ENCODE results near the gene MYO18A.
"Not testable (repeated sequence)": the region's sequence is repeated elsewhere in the genome, so short reads cannot be mapped to it uniquely, and the experiment has no call there.

MYO18A gene

DNA sequence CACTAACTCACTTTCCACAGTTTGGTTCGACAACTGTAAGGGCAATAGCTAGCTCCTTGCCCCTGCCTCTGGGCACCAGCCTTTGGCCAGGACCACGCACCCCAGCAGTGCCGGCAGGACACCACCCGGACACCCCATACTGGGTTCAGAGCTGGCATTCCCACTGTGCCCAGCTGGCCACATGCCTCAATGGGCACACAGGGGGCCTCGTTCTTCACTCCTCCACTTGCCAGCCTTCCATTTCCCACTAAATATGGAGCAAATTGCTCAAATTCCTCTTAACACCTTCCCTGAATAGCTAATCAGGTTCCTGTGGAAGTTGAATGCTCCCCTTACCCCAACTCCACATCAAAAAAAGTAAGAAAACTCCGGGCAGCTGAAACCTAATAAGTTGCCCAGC, 84.8 kb downstream of the MYO18A start:
- no peak for DNase-seq

DNA sequence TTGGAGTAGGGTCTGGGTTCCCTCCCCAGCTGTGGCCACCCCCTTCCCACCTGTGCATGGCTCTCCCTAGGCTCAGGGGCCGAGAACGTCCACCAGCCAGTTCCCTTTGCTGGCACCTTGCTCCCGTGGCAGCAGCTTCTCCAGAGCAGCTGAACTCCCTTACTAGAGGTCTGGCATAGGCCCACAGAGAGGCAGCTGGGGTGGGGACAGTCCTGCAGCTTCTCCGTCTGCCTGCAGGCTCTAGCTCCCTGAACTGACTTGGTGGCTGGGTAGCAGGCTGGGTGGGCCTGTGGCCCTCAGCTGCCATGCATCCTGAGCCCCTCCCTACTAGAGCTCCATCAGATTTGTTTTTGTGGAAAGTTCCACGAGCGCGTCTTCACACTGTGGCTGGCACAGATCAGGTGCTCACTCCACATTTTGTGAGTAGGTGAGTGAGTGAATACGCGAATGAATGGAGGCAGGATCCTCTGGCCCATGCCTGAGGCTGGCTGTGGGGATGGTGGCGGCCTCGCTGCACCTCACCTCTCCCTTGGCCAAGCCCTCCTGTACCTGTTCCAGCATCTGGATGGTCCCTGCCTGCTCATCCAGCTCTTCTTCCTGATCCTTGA, 86.0 kb downstream of the MYO18A start:
- DNase-seq, result no peak

DNA sequence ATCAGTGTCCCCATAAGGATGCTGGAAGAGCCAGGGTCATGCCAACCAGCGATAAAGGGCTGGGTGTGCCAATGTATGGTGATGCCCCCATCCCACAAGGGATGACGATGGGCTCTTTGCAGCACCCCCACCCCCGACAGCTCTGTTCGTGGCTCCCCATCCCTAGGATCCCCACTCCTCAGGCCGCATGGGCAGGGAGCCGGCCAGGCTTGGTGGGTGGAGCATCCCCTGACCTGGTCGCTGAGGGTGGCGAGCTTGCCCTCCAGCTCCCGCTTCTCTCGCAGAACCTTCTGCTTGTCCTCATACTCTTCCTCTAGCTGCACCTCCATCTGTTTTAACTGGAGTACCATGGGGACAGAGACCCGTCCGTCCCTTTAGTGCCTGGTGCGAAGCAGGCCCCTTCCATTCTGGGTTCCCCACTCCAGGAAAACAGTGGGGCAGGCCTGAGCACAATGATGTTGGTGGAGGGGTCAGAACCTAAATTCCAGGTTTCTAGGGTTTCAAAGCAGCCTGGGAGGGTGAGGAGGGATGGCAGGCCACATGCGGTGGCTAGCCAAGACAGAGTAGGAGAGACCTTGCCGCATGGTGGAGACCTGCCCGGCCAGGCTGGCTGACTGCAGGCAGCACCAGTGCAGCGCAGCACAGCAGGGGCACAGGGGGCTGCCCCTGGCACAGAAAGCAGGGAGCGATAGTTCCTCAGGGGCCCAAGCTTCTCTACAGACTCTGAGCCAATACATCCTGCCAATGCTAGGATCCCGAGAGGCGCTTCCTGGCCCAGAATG, 86.9 kb downstream of the MYO18A start:
- no peak for DNase-seq

DNA sequence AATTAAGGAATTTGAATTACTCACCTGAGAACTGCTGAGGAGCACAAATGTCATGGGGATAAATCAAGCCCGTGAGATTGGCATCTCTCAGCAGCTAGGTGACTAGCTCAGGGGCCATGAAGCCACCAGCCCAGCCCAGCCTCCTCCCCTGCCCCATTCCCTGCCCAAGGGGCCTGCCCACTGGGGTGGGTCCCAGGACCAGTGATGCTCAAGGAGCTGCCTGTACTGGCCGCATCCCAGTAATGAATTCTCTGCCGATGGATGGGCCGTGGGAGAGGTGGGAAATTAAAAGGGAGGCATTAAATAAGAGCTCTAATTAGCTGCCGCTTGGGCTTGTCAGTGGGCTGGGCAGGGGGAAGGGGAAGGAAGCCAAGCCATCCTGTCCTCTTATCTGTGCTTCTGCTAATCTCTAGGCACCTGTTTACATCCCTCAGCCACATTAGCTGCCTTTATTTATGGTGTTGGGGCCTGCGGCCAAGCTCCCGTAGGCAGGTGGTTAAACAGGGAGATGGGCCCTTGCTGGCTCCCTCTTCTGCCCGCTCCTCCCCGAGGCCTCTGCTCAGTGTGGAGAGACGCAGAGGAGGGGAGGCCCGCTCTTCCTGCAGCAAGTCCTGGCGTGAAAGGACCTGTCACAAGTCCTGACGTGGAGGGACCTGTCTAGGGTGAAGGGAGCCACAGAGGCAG, 88.5 kb downstream of the MYO18A start:
- no peak for DNase-seq

DNA sequence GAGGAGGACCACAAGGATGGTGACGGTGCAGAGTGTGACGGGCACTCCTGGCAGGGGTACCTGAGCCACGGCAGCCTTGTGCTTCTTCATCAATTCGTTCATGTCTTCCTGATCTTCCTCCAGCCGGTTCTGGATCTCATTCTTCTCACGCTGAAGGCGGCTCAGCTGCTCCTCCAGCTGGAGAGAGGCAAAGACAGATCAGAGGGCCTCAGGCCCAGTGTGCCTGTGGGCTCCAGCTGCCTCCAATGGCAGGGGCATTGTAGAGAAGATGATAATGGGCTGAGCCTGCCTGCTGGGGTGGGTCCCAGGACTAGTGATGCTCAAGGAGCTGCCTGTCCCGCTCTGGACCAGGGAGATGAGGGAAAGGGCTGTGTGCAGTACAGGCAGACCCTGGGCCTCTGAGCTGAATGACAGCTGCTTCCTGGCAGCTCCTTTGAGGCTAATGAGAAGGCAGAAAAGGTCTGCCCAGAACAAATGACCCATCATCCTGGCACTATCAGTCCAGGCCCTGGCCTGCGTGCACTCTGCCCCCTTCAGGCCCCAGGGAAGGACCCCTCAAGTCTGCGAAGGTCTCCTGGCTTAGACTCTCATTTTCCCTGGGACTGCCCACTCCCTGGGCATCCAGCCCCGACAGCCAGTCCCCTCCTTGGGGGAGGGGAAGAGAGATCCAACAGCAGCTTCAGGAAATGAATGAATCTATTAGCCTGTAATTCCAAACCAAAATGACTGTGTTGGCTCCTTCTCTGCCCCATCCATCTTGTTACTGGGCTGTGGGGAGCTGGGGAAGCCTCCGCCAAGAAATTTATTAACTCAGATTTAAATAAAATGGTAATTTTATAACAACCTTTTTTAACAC, 89.2 kb downstream of the MYO18A start:
- DNase-seq, result no peak

DNA sequence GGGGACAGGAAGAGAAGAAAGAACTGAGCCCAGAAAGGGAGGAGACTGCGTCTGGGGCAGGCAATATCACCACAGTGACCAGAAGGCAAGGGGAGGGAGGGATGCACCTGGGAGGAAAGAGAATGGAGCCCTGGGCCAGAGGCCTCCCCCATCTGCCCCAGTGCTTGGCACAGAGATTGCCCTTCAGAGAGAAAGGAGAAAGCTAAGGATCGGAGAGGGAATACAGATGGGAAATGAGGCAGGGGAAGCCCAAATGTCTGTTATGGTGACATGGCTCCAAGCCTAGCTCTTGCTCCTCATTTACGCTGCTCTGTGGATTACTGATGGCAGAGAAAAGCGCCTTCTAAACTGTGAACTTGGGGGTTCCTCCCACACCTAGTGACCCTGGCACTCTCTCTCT, 90.1 kb downstream of the MYO18A start:
- DNase-seq, result no peak

DNA sequence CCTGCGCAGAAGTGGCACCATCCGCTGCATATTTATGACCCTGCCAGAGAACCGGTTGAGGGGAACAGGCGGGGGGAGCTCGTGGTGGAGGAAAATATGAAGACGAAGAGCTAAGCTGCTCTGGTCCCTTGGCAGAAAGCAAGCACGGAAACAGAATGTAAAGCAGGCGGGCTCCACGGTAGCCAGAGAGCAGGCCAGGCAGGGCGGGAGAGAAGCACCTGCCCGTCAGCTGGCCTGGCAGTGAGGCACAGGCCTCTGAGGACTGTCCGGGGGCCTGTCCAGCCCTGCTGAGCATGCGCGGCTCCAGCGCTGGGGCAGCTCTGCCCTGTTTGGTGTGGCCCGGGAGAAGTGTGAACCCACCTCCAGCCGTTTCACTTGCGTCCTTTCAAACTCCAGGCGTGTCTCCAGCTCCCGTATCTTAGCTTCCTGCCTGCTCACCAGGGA, 90.6 kb downstream of the MYO18A start:
- DNase-seq, result no peak

DNA sequence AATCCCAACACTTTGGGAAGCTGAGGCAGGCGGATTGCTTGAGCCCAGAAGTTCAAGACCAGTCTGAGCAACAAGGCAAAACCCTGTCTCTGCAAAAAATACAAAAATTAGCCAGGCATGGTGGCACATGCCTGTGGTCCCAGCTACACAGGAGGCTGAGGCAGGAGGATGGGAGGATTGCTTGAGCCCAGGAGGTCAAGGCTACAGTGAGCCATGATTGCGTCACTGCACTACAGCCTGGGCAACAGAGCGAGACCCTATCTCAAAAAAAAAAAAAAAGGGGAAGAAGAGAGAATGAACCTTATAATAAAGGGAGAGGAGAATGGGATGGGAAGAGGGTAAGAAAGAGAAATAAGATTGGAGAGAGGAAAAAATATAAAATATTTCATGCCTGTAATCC, 91.4 kb downstream of the MYO18A start:
- DNase-seq, result not testable (repeated sequence)

DNA sequence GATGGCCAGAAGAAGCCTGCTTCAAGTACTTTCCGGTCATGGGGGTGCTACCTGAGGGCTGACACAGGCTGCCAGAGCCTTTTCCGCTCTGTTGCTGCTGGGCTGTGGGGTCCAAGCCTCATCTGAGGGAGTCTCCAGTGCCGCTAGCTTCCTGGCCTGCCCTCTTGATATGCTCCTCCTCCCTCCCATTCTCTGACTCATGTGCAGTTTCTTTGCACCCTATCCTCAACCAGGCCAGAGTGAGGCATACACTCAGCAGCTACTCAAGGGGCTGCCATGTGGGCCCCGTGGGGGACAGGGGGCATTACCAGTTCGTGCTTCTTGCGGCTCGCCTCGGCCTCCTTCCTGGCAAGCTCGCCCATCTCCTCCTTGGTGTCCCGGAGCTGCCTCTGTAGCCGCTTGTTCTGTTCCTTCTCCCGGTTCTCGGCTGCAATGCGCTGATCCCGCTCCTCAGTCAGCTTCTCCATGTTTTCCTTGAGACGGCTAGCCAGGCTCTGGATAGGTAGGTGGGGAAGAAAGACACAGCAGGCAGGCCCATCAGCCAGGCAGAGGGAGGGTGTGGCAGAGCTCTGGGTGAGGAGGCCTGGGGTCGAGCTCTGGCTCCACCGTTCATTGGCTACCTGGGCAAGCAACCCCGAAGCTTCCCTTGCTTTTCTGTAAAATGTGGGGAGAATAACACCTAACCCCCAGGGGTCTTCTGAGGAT, 93.4 kb downstream of the MYO18A start:
- DNase-seq, result no peak

DNA sequence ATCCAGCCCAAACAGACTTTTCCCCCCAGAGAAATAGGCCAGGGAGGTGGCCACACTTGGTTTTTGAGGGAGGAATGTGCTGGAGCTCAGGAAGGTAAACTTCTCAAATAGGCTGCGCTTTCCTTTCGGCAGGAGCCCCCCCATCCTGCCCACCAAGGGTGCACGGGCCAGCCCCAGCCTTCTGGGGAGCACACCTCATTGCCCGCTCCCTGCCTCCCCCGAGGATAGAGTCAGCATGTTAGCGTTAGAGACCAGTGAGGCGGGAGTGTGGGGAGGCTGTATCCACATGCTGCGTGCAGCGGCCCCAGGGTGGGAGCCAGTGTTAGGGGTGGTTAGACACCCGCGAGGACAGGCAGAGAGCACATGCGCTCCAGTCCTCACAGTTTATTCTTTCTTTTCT, 95.0 kb downstream of the MYO18A start:
- DNase-seq, result no peak

DNA sequence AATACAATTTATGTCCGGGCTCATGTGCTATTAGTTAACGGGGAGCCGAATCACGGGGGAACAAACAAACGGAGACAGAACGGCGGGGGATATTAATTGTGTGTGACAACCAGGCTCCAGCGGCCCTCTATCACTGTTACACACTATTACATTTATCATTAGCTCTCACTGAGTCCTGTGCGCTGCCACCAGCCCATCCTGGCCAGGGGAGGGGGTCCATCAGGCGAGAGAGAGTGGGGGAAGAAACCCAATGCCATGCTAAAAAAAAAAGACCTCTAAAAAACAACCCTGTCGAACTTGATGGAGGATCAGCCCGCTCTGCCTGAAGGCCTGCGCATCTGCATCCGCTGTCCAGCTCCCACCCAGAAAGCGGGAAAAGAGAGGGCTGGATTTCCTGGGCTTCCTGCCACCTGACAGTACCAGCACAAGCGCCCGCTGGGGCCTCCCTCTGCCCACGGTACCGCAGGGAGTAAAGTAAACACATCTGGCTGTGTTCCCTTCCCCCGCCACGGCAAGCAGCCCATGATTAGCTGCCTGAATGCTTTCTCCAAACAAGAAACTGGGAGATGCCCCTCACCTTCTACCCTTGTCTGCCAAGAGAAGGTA, 95.6 kb downstream of the MYO18A start:
- no peak for DNase-seq

DNA sequence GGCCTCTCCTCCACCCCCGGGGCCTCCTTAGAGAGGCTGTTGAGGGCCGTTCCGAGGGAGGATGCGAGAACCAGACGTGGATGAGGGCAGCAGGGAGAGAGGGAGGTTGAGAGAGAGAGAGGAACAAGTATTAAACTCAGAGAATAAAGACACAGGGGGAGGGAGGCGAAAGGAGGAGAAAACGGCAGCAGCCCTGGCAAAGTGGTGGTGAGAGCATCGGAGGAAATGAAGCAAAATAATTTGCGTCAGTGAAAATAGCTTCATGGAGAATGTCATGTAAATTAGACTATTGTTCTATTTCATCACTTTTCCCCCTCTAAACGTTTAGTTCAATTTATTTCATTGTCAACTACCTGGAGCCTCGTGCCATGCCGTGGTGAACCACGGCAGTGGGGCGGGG, 99.2 kb downstream of the MYO18A start:
- DNase-seq, result no peak

DNA sequence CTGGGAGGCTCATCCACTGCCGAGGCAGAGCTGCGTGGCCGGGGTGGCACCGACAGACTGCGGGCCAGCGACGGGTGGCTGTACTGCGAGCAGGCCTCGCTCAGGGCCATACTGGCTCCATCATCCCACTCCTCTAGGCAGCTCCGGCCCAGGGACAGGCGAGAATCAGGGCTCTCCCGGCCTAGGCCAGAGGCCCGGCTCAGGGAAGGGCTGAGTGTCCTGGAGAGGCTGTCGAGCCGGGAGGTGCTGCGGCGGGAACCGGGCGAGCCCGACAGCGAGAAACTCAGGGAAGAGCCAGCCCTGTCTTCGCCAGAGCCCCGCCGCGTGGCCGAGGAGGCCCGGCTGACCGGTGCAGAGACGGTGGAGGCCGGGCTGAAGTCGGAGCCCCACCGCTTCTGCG, 99.9 kb downstream of the MYO18A start:
- DNase-seq, result no peak

DNA sequence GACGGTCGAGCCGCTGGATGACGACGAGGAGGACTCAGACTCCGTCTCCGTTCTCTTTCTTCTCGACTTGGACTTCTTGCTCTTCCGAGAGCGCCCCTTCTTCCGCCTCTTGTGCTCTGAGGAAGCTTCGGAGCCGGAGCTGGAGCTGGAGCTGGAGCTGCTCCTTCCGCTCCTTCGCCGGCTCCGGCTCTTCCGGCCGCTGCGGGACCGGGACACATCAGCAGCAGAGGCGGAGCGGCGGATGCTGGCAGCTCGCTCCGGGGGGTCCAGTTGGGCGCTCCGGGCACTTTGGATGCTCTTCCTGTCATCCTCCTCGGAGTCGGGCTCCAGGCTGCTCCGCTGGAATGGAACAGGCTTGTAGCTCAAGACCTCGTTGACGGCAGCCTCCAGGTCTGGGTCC, 100.3 kb downstream of the MYO18A start:
- no peak for DNase-seq

DNA sequence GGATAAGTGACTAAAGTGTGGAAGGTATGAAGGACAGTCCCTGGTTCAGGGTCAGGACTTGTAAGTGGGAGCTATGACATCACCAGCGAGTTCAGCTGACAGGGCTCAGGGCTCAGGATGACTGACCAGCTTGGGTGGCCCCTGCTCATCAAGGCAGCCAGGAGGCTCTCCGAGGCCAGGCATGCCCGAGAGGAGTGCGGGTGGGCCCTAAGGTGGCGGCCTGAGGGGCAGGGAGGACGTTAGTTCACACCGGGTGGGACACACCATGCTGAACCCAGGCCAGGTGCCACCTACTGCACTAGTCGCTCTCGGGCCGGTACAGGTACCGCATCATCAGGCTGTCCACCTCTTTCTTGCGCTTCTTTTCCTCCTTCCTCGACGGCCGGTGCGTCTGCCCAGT, 100.8 kb downstream of the MYO18A start:
- no peak for DNase-seq

DNA sequence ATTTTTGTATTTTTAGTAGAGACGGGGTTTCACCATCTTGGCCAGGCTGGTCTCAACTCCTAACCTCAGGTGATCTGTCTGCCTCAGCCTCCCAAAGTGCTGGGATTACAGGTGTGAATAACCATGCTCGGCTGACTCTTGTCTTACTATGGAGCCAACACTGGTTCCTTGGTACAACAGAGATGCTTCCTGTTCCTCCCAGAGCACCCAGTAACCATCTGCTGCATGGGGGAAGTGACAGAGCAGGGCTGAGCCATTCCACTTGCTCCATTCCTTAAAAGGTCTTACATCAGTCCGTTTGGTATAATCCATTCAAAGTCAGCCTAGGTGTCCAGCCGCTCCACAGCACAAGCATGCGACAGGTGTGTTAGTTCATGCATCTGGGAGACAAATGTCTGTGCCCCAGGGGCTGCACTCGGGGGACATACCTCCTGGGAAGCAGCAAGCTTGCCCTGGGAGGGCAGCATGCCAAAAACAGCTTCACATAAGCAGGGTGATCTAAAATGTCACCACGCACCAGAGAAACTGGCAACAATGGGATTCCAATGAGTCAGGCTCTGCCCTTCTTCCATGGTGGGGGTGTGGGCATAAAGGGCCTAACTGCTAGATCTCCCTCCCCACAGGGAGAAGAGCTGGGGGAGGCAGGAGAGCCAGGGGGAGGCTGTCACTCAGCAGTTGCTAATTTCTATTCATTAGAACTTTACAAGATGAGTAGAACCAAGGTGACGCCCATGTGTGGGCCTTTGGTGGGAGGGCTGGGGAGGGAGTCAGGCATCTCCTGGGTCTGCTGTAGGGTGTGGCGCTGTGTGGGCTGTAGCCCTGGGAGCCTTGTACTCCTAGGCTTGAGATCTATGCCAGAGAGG, 101.8 kb downstream of the MYO18A start:
- no peak for DNase-seq

DNA sequence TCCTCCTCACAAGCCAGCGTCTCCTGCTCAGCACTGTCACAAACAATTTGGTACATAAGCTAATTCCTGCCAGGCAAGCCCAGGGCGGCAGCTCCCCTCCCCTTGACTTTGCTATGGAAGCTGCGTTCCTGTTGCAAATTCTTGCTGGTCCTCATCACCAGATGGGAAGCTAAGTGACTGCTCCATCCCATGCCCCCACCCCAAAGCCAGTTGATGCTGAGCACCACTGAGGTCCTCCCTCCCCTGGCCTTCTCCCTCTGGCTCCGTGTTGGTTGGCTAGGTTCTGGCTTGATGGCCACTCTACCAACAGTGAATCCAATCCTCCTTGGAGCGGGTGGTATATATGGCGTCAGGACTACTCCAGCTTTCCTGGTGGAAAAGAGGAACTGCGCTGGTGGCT, 102.9 kb downstream of the MYO18A start:
- DNase-seq, result no peak

DNA sequence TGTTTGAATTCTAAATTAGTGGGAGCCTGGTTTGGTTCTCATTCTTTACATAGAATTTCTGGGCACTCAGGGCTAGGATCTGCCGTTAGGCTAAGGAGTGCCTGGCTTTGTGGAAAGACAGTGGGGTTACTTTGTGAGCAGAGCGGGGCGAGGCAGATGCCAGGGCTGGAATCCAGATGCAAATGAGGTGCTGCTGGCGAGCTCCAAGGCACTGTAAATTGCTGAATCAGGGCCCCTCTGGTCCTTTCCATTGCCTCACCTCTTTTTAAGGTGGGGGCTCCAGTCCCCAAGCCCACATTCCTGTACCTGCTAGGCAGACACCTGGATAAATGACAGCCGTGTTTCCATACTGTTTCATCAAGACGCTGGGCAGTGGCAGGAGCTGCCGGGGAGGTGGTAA, 103.5 kb downstream of the MYO18A start:
- DNase-seq, result no peak

DNA sequence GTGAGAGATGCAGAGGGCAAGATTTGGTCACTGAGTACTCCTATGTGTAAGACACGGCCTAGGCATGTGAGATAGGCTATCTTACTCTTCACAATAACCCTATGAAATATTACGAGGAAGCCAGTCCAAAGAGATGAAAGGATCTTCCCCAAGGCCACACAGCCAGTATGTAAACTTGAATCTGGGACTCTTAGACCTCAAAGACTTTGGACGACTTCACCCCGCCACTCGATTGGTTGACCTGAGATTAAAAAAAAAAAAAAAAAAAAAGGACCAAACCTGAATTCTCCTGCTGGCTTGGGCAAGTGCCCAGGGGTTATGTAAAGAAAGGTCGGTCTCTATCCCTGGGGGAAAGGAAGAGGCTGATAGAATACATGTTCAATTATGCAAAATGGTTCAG, 104.1 kb downstream of the MYO18A start:
- DNase-seq, result no peak

DNA sequence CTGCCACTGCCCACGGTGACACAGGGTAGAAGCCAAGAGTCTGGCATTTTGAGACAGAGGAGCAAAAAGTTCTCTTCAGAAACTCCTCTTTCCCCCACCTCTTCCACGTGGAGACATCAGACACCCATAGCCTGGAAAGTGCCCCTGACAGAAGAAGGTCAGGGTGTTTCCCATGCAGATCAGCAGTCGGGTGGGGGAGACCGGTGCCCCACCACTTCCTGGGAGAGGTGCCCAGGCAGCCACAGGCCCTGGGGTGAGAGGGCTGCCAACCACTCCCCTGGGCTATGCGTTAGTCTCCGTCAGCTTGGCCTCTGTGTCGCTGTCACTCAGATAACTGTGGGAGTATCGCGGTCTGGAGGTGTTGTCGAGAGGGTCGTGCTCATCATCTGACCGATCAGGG, 105.7 kb downstream of the MYO18A start:
- DNase-seq, result no peak

DNA sequence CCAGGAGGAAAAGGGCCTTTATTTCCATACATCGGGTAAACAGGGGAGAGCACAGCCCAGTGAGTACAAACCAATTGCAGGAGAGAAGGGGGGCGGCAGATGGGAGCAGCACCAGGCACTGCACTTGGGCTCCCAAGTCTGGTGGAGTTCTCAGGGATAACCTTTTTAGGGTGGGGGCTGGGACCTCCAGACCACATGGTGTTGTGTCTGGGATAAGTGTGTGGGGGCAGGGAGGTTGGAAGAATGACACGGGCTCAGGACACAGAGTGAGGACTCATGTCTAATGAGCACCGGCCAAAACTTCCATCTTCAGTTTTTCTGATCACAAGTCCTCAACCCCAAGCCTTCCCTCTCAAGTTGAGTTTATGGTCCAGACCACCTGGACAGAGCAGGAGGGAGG, 106.7 kb downstream of the MYO18A start:
- DNase-seq, result no peak

Data from CD4-positive, alpha-beta T cell treated with Interferon alpha-2 for 1 hour (primary cell).